Prostate gland (tissue), 2 donors: ENCODE measurements around the gene KRTAP12-1. TPM values are rescaled to one million over a fixed set of nuclear protein-coding genes. Genes with fewer than 3 reads are reported as not detected.

ENCODE experiments used
- DNase-seq: peaks from one replicate; pipeline ENCODE4 v3.0.0-alpha.2; 2019; ENCODE audit warnings: low spot score
- H3K27ac ChIP-seq, 2 donors: fragments of 200-600 bp; sonication (generic); 2 replicates each; pipeline ENCODE4 v1.5.1; 2017 to 2019
- H3K27me3 ChIP-seq: fragments of 200-600 bp; sonication (generic); replicated peaks from 2 replicates; pipeline ENCODE4 v1.5.1; 2019; ENCODE audit not compliant: insufficient read depth
- H3K36me3 ChIP-seq, 2 donors: fragments of 200-600 bp; sonication (generic); 1 replicate in 1 of 2; 2 replicates in 1 of 2; pipeline versions ENCODE4 v1.5.1 to v1.8.1; 2017 to 2019
- H3K4me1 ChIP-seq: fragments of 200-600 bp; sonication (generic); replicated peaks from 2 replicates; pipeline ENCODE4 v1.5.1; 2019
- H3K4me3 ChIP-seq, 2 donors: fragments of 200-600 bp; sonication (generic); 2 replicates each; pipeline ENCODE4 v1.5.1; 2017 to 2019
- H3K9me3 ChIP-seq: fragments of 200-600 bp; sonication (generic); 2 replicates; pipeline ENCODE4 v1.5.1; 2017
- CTCF ChIP-seq, 4 experiments: fragments of 200-600 bp in 2 of 4; fragments of 450-650 bp in 2 of 4; sonication (generic) in 2 of 4; IDR thresholded peaks; 1 replicate in 3 of 4; 2 replicates in 1 of 4; pipeline ENCODE4 v1.5.1; 2016 to 2019; ENCODE audit warnings: antibody characterized with exemption in 4 of 4, mild to moderate bottlenecking in 2 of 4, moderate library complexity in 2 of 4
- POLR2A ChIP-seq: fragments of 450-650 bp; IDR thresholded peaks from one replicate; pipeline ENCODE4 v1.6.1; 2016; ENCODE audit warnings: antibody characterized with exemption, mild to moderate bottlenecking
- POLR2AphosphoS5 ChIP-seq: sonication (generic); formaldehyde crosslinking; IDR thresholded peaks from one replicate; pipeline ENCODE4 v1.6.1; 2017; ENCODE audit warnings: antibody characterized with exemption
- WGBS: methylation state at CpG from one replicate; pipeline ENCODE4 v1.1.5; 2018; 5-methylcytosine and 5-hydroxymethylcytosine counted together
- intact Hi-C: fragments of 100-400 bp; cut with DNase I; formaldehyde crosslinking; loops from one replicate; pipeline ENCODE4 v1.14.2; 2022
- total RNA-seq, 2 donors: library from RNA; depleted of rRNA; stranded (reverse); fragments of >200 nt; gene quantifications; one replicate each; pipeline ENCODE4 v1.1.0, GENCODE V29; 2016

KRTAP12-1 gene
- total RNA-seq, 2 donors from 2014 or later: not detected

- H3K9me3 ChIP-seq: no peaks in the 10 kb centered on the region
- TF ChIP-seq POLR2AphosphoS5: no peak
- TF ChIP-seq POLR2A: no peak
- no peak for TF ChIP-seq CTCF (IDR thresholded peaks at IDR 0.05)
- 48% methylated on average over 2 of the region's 2 CpGs for WGBS
- no peak overlapping the region for H3K4me3 ChIP-seq
- H3K4me1 ChIP-seq: no peaks in the 10 kb centered on the region
- no peak overlapping the region for H3K27ac ChIP-seq
- peaks cover 8% of the 10 kb centered on the region for H3K27me3 ChIP-seq
- no peaks in the 10 kb centered on the region for H3K36me3 ChIP-seq
- intact Hi-C loops: no loop called here
- DNase-seq: no peak
Measured at GRCh38 chr21:44718093-44718492, 36.1 kb upstream of the KRTAP12-1 start.

DNA sequence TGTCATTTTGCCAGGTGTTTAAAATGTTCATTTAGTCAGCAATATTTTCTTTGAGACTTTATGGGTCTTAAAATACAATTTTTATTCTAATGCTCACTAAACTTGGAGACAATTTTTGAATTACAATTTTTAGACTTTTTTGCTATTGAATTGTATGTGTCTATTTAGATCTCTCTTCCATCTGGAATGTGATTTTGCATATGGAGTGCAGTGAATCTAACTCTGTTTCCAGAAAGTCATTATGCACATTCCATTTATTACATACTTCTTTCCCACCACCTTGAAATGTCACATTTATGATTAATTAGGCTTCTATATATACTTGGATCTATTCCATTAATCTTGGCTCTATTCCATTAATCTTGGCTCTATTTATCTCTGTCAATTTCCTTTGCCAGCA, 35.0 kb upstream of the KRTAP12-1 start:
- intact Hi-C loops: no loop called here
- H3K9me3 ChIP-seq: no peaks in the 10 kb centered on the region

DNA sequence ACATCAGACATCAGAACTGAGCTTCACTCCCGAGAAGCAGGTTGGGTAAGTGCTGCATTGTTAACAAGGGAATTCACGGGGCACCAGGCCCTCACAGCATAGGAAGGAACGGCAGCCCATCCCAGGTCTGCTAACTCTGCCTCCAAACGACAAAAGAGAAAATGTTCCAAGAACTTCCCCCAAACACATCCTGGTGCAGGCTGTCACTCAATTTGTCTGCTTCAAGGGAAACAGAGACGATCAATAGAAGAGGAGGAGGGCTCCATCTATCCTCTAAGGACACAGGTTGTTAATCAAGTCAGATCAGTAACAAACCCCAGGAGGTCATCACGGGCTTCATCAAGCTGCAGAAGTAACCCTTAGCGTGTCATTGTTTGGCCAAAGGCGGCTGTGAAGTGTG, 32.9 kb upstream of the KRTAP12-1 start:
- intact Hi-C loops: no loop called here
- no peak for DNase-seq
- no peak overlapping the region for H3K4me3 ChIP-seq
- H3K27me3 ChIP-seq: peaks cover 20% of the 10 kb centered on the region
- WGBS: 19% methylated on average over 8 of the region's 8 CpGs
- TF ChIP-seq POLR2A (no peak), CTCF (IDR thresholded peaks at IDR 0.05) (no peak), POLR2AphosphoS5 (no peak)
- no peaks in the 10 kb centered on the region for H3K36me3 ChIP-seq
- no peaks in the 10 kb centered on the region for H3K4me1 ChIP-seq
- H3K9me3 ChIP-seq: no peaks in the 10 kb centered on the region
- no peak overlapping the region for H3K27ac ChIP-seq

More for the DNA sequence above, 35.0 kb upstream of the KRTAP12-1 start:
- Histone ChIP-seq H3K4me3 (no peak overlapping the region), H3K36me3 (no peaks in the 10 kb centered on the region), H3K4me1 (no peaks in the 10 kb centered on the region), H3K27me3 (peaks cover 17% of the 10 kb centered on the region), H3K27ac (no peak overlapping the region)
- TF ChIP-seq POLR2AphosphoS5: no peak
- TF ChIP-seq POLR2A: no peak
- no peak for TF ChIP-seq CTCF (IDR thresholded peaks at IDR 0.05)
- no peak for DNase-seq

- WGBS: 90% methylated on average over 10 of the region's 10 CpGs
- no peak overlapping the region for H3K4me3 ChIP-seq
- no peak for TF ChIP-seq CTCF (IDR thresholded peaks at IDR 0.05)
- TF ChIP-seq POLR2AphosphoS5: no peak
- no peak for TF ChIP-seq POLR2A
- H3K9me3 ChIP-seq: no peaks in the 10 kb centered on the region
- H3K4me1 ChIP-seq: no peaks in the 10 kb centered on the region
- H3K27me3 ChIP-seq: peaks cover 24% of the 10 kb centered on the region
- no peaks in the 10 kb centered on the region for H3K36me3 ChIP-seq
- no peak overlapping the region for H3K27ac ChIP-seq
- intact Hi-C loops: no loop called here
- DNase-seq: no peak
Measured at GRCh38 chr21:44713846-44714245, 31.9 kb upstream of the KRTAP12-1 start.

GRCh38 chr21:44713130-44713529, 31.2 kb upstream of the KRTAP12-1 start:
- intact Hi-C loops: no loop called here
- H3K36me3 ChIP-seq: no peaks in the 10 kb centered on the region
- no peak overlapping the region for H3K4me3 ChIP-seq
- no peaks in the 10 kb centered on the region for H3K4me1 ChIP-seq
- 69% methylated on average over 9 of the region's 9 CpGs for WGBS
- peaks cover 29% of the 10 kb centered on the region for H3K27me3 ChIP-seq
- no peak for DNase-seq
- H3K9me3 ChIP-seq: no peaks in the 10 kb centered on the region
- no peak for TF ChIP-seq POLR2A
- no peak for TF ChIP-seq POLR2AphosphoS5
- no peak for TF ChIP-seq CTCF (IDR thresholded peaks at IDR 0.05)
- H3K27ac ChIP-seq: no peak overlapping the region
